Endodermal cell (in vitro differentiated cells): ENCODE data around the gene LTBP3. TPM values are rescaled to one million over a fixed set of nuclear protein-coding genes. Genes with fewer than 3 reads are reported as not detected.

ENCODE experiments used
- DNase-seq: peaks from one replicate; pipeline ENCODE4 v3.0.0-alpha.2; 2017
- H3K27ac ChIP-seq: 2 replicates; pipeline ENCODE4 v1.5.1; 2013; ENCODE audit warnings: mild to moderate bottlenecking, low read depth, low read length, moderate library complexity
- H3K27me3 ChIP-seq: 2 replicates; pipeline ENCODE4 v1.6.1; 2013; ENCODE audit warnings: mild to moderate bottlenecking, low read length, moderate library complexity; ENCODE audit not compliant: insufficient read depth, control insufficient read depth, poor library complexity, severe bottlenecking
- H3K36me3 ChIP-seq: 2 replicates; pipeline ENCODE4 v1.7.0; 2013; ENCODE audit warnings: mild to moderate bottlenecking, low read length, moderate library complexity; ENCODE audit not compliant: control insufficient read depth, insufficient read depth
- H3K4me1 ChIP-seq: one replicate; pipeline ENCODE4 v1.7.0; 2013; ENCODE audit warnings: low read length; ENCODE audit not compliant: control insufficient read depth, insufficient read depth
- H3K4me3 ChIP-seq: 2 replicates; pipeline ENCODE4 v1.5.1; 2013; ENCODE audit warnings: mild to moderate bottlenecking, low read length, moderate library complexity
- H3K9ac ChIP-seq: 2 replicates; pipeline ENCODE4 v1.6.1; 2013; ENCODE audit warnings: mild to moderate bottlenecking, low read length, moderate library complexity; ENCODE audit not compliant: poor library complexity, severe bottlenecking; ENCODE audit errors: extremely low read depth
- H3K9me3 ChIP-seq: 2 replicates; pipeline ENCODE4 v1.6.1; 2013; ENCODE audit warnings: mild to moderate bottlenecking, low read length, moderate library complexity; ENCODE audit not compliant: control insufficient read depth
- H3K27ac Mint-ChIP-seq: 2 replicates; pipeline ENCODE4 v1.8.0; 2020; ENCODE audit warnings: mixed read lengths
- H3K27me3 Mint-ChIP-seq: 2 replicates; pipeline ENCODE4 v1.8.0; 2021; ENCODE audit warnings: mild to moderate bottlenecking, mixed read lengths; ENCODE audit not compliant: insufficient read depth
- H3K36me3 Mint-ChIP-seq: 2 replicates; pipeline ENCODE4 v1.8.0; 2020; ENCODE audit warnings: low read depth, mixed read lengths
- H3K4me1 Mint-ChIP-seq: 2 replicates; pipeline ENCODE4 v1.8.0; 2020; ENCODE audit warnings: mixed read lengths
- H3K4me3 Mint-ChIP-seq: 2 replicates; pipeline ENCODE4 v1.8.0; 2020; ENCODE audit warnings: mild to moderate bottlenecking, moderate library complexity, mixed read lengths
- H3K9me3 Mint-ChIP-seq: 2 replicates; pipeline ENCODE4 v1.8.0; 2020; ENCODE audit warnings: mild to moderate bottlenecking, mixed read lengths
- CTCF ChIP-seq: fragments of 200-600 bp; sonication (generic); conservative IDR thresholded peaks from 2 replicates; pipeline ENCODE4 v1.5.0; 2021; ENCODE audit warnings: antibody characterized with exemption, mild to moderate bottlenecking
- WGBS, 2 experiments: methylation state at CpG; one replicate each; pipeline versions ENCODE4 v1.1.5 to v1.1.7; 2013; ENCODE audit warnings: missing lambda C conversion rate in 2 of 2, mixed read lengths in 1 of 2; ENCODE audit not compliant: insufficient coverage in 1 of 2, insufficient read length in 1 of 2; 5-methylcytosine and 5-hydroxymethylcytosine counted together
- total RNA-seq, 2 donors: library from RNA; stranded (reverse); fragmentation: NEBNext Ultra II Directional in 1 of 2; extraction: Animal tissue kit (Norgen Biotek cat#: 25700) in 1 of 2; gene quantifications; 2 replicates in 1 of 2; 3 replicates in 1 of 2; pipeline ENCODE4 v1.2.1, GENCODE V29; 2021

LTBP3 gene
- total RNA-seq, 2 donors from 2014 or later: 19.7 to 24.2 TPM

GRCh38 chr11:65502274-65502554 is 55.9 kb downstream of the LTBP3 start:
- Mint-ChIP-seq H3K4me3 (no peak overlapping the region), H3K36me3 (peaks cover 33% of the 10 kb centered on the region), H3K27me3 (no peaks in the 10 kb centered on the region), H3K9me3 (no peaks in the 10 kb centered on the region), H3K27ac (no peak overlapping the region), H3K4me1 (peaks cover 23% of the 10 kb centered on the region)
- Histone ChIP-seq H3K27ac (no peak overlapping the region), H3K9me3 (no peaks in the 10 kb centered on the region), H3K4me3 (peak overlapping the region; percentile 97), H3K27me3 (no peaks in the 10 kb centered on the region), H3K9ac (peak overlapping the region; percentile 100), H3K4me1 (no peaks in the 10 kb centered on the region), H3K36me3 (peaks cover 68% of the 10 kb centered on the region)
- no peak for TF ChIP-seq CTCF
- no peak for DNase-seq

- H3K4me1 Mint-ChIP-seq: peaks cover 27% of the 10 kb centered on the region
- Histone ChIP-seq H3K36me3 (peaks cover 68% of the 10 kb centered on the region), H3K9me3 (no peaks in the 10 kb centered on the region), H3K9ac (peak overlapping the region; percentile 100), H3K4me3 (peak overlapping the region; percentile 97), H3K27me3 (no peaks in the 10 kb centered on the region), H3K4me1 (no peaks in the 10 kb centered on the region), H3K27ac (peak overlapping the region; percentile 99)
- H3K4me3 Mint-ChIP-seq: no peak overlapping the region
- H3K36me3 Mint-ChIP-seq: peaks cover 33% of the 10 kb centered on the region
- WGBS, 2 experiments: 0 to 6% methylated on average over 3 of the region's 3 CpGs
- H3K27me3 Mint-ChIP-seq: no peaks in the 10 kb centered on the region
- no peak for DNase-seq
- no peak for TF ChIP-seq CTCF
- no peak overlapping the region for H3K27ac Mint-ChIP-seq
- H3K9me3 Mint-ChIP-seq: no peaks in the 10 kb centered on the region
Observed at GRCh38 chr11:65501472-65502273, 56.5 kb downstream of the LTBP3 start.

GRCh38 chr11:65501186-65501471 is 57.0 kb downstream of the LTBP3 start:
- no peaks in the 10 kb centered on the region for H3K4me1 ChIP-seq
- no peaks in the 10 kb centered on the region for H3K27me3 ChIP-seq
- peaks cover 27% of the 10 kb centered on the region for H3K4me1 Mint-ChIP-seq
- 0% methylated on average over 1 of the region's 2 CpGs; no CpG with 5 or more reads in 1 of the 2 experiments for WGBS, 2 experiments
- peak overlapping the region; percentile 100 for H3K9ac ChIP-seq
- H3K36me3 ChIP-seq: peaks cover 64% of the 10 kb centered on the region
- no peak for DNase-seq
- no peak overlapping the region for H3K27ac Mint-ChIP-seq
- H3K4me3 ChIP-seq: peak overlapping the region; percentile 97
- H3K4me3 Mint-ChIP-seq: no peak overlapping the region
- H3K27ac ChIP-seq: peak overlapping the region; percentile 99
- no peaks in the 10 kb centered on the region for H3K9me3 Mint-ChIP-seq
- H3K27me3 Mint-ChIP-seq: no peaks in the 10 kb centered on the region
- H3K36me3 Mint-ChIP-seq: peaks cover 27% of the 10 kb centered on the region
- TF ChIP-seq CTCF: no peak
- H3K9me3 ChIP-seq: no peaks in the 10 kb centered on the region
